HEK293 (cell line): ENCODE results near the gene PTPRN2.

ENCODE experiments used
- CTCF ChIA-PET: fragments of 350-600 bp; formaldehyde crosslinking; extraction: SDS; loops from one replicate; lab custom pipeline; 2021; ENCODE audit warnings: antibody characterized with exemption; lab: Yijun Ruan, JAX
- POLR2A ChIA-PET: fragments of 300-600 bp; formaldehyde crosslinking; extraction: SDS; loops from one replicate; lab custom pipeline; 2020; ENCODE audit warnings: antibody characterized with exemption, inconsistent platforms; lab: Yijun Ruan, JAX
- H3K27ac ChIP-seq: fragments of 200-500 bp; sonication (Bioruptor generic); 2 replicates; pipeline ENCODE4 v1.5.1; 2014; ENCODE audit warnings: low read depth, low read length, control low read depth, inconsistent platforms; ENCODE audit errors: extremely low read depth
- H3K36me3 ChIP-seq, 2 experiments: fragments of 200-500 bp in 1 of 2; sonication (Bioruptor generic) in 1 of 2; 1 replicate in 1 of 2; 2 replicates in 1 of 2; pipeline ENCODE4 v1.5.1; 2014 to 2017; ENCODE audit warnings: inconsistent platforms in 2 of 2, low read length in 2 of 2; ENCODE audit not compliant: control insufficient read depth in 2 of 2, insufficient read depth in 1 of 2
- H3K4me1 ChIP-seq: fragments of 200-500 bp; sonication (Bioruptor generic); 2 replicates; pipeline ENCODE4 v1.5.1; 2014; ENCODE audit warnings: mild to moderate bottlenecking, low read length, inconsistent platforms; ENCODE audit not compliant: control insufficient read depth, insufficient read depth
- H3K4me3 ChIP-seq: 2 replicates; pipeline ENCODE4 v1.5.1; 2011; ENCODE audit warnings: low read depth, mild to moderate bottlenecking, control low read depth, low read length, moderate library complexity
- H3K9me3 ChIP-seq: fragments of 200-500 bp; sonication (Bioruptor generic); 2 replicates; pipeline ENCODE4 v1.5.1; 2014; ENCODE audit warnings: low read depth, low read length, inconsistent platforms; ENCODE audit not compliant: control insufficient read depth, insufficient read depth
- ATF2 ChIP-seq: fragments of 450-650 bp; formaldehyde crosslinking; IDR thresholded peaks from 2 replicates; pipeline ENCODE4 v1.5.1; 2016; ENCODE audit warnings: missing biosample characterization, missing genetic modification characterization, low read depth
- HOXA7 ChIP-seq: sonication (generic); formaldehyde crosslinking; IDR thresholded peaks from 2 replicates; pipeline ENCODE4 v1.8.1; 2022; ENCODE audit warnings: missing genetic modification reagents, borderline replicate concordance
- KLF16 ChIP-seq: fragments of 450-650 bp; formaldehyde crosslinking; IDR thresholded peaks from 2 replicates; pipeline ENCODE4 v1.5.1; 2017; ENCODE audit warnings: missing biosample characterization, missing genetic modification characterization
- KLF8 ChIP-seq: fragments of 450-650 bp; formaldehyde crosslinking; IDR thresholded peaks from 2 replicates; pipeline ENCODE4 v1.5.1; 2016; ENCODE audit warnings: missing biosample characterization, missing genetic modification characterization
- SCRT1 ChIP-seq: fragments of 450-650 bp; formaldehyde crosslinking; IDR thresholded peaks from 2 replicates; pipeline ENCODE4 v1.5.1; 2016; ENCODE audit warnings: missing biosample characterization, missing genetic modification characterization, borderline replicate concordance
- ZBTB6 ChIP-seq: fragments of 450-650 bp; formaldehyde crosslinking; IDR thresholded peaks from 2 replicates; pipeline ENCODE4 v1.5.1; 2017; ENCODE audit warnings: missing biosample characterization, missing genetic modification characterization
- ZNF112 ChIP-seq: fragments of 450-650 bp; formaldehyde crosslinking; IDR thresholded peaks from 2 replicates; pipeline ENCODE4 v1.5.0; 2017; ENCODE audit warnings: missing biosample characterization, missing genetic modification characterization
- ZNF302 ChIP-seq: fragments of 450-650 bp; formaldehyde crosslinking; IDR thresholded peaks from 2 replicates; pipeline ENCODE4 v1.5.1; 2016; ENCODE audit warnings: missing biosample characterization, missing genetic modification characterization, low read depth
- ZNF366 ChIP-seq: fragments of 450-650 bp; formaldehyde crosslinking; conservative IDR thresholded peaks from 2 replicates; pipeline ENCODE4 v1.5.1; 2016; ENCODE audit warnings: missing biosample characterization, missing genetic modification characterization
- ZNF449 ChIP-seq: fragments of 450-650 bp; formaldehyde crosslinking; IDR thresholded peaks from 2 replicates; pipeline ENCODE4 v1.5.1; 2017; ENCODE audit warnings: missing biosample characterization, mild to moderate bottlenecking, missing genetic modification characterization, moderate library complexity
- ZNF585B ChIP-seq: fragments of 450-650 bp; formaldehyde crosslinking; IDR thresholded peaks from 2 replicates; pipeline ENCODE4 v1.5.1; 2016; ENCODE audit warnings: missing biosample characterization, missing genetic modification characterization
- ZNF624 ChIP-seq: fragments of 450-650 bp; formaldehyde crosslinking; IDR thresholded peaks from 2 replicates; pipeline ENCODE4 v1.5.1; 2017; ENCODE audit warnings: missing biosample characterization, missing genetic modification characterization
- ZNF626 ChIP-seq: fragments of 450-650 bp; sonication (Bioruptor Pico); formaldehyde crosslinking; IDR thresholded peaks from 2 replicates; pipeline ENCODE4 v1.5.1; 2018; ENCODE audit warnings: missing biosample characterization, missing genetic modification characterization, inconsistent platforms
- ZNF704 ChIP-seq: fragments of 450-650 bp; formaldehyde crosslinking; IDR thresholded peaks from 2 replicates; pipeline ENCODE4 v1.5.1; 2016; ENCODE audit warnings: missing biosample characterization, missing genetic modification characterization
- ZNF785 ChIP-seq: fragments of 450-650 bp; formaldehyde crosslinking; IDR thresholded peaks from 2 replicates; pipeline ENCODE4 v1.5.1; 2016; ENCODE audit warnings: missing biosample characterization, missing genetic modification characterization

The PTPRN2 gene

GRCh38 chr7:158271646-158272045 is 316.0 kb downstream of the PTPRN2 start (continued):
- TF ChIP-seq ZNF704, result no peak

GRCh38 chr7:158270856-158271413 is 316.7 kb downstream of the PTPRN2 start:
- H3K36me3 ChIP-seq, result no peaks in the 10 kb centered on the region
- H3K9me3 ChIP-seq, result no peaks in the 10 kb centered on the region
- H3K4me3 ChIP-seq, result no peak overlapping the region
- ChIA-PET POLR2A (no interaction called here), CTCF (no interaction called here)
- TF ChIP-seq HOXA7 (CRISPR knock-in tag), result no peak
- no peak overlapping the region for H3K27ac ChIP-seq
- H3K4me1 ChIP-seq, result no peaks in the 10 kb centered on the region

- H3K27ac ChIP-seq, result no peak overlapping the region
- CTCF ChIA-PET, result interaction anchor here (0.6 kb wide), 1 partner anchor 20 kb away, joined by 3 read pairs; no protein-coding TSS in a partner anchor
- H3K9me3 ChIP-seq, result no peaks in the 10 kb centered on the region
- no peak overlapping the region for H3K4me3 ChIP-seq
- no peak for TF ChIP-seq ZNF785 (tag by site-specific recombination)
- no peak for TF ChIP-seq ZNF585B (tag by site-specific recombination)
- no peak for TF ChIP-seq ZNF449 (tag by site-specific recombination)
- no peak for TF ChIP-seq KLF8 (tag by site-specific recombination)
- TF ChIP-seq SCRT1 (tag by site-specific recombination), result no peak
- no peak for TF ChIP-seq ZNF366 (tag by site-specific recombination)
- no peak for TF ChIP-seq ATF2 (tag by site-specific recombination)
- no peak for TF ChIP-seq ZNF302
- no peak for TF ChIP-seq ZNF626
- no peak for TF ChIP-seq ZNF112 (tag by site-specific recombination)
- no peak for TF ChIP-seq ZNF624 (tag by site-specific recombination)
- no peak for TF ChIP-seq ZBTB6 (tag by site-specific recombination)
- TF ChIP-seq KLF16 (tag by site-specific recombination), result no peak
- no peaks in the 10 kb centered on the region for H3K36me3 ChIP-seq
- H3K4me1 ChIP-seq, result no peaks in the 10 kb centered on the region
- POLR2A ChIA-PET, result no interaction called here
Measured at GRCh38 chr7:158270106-158270775, 317.4 kb downstream of the PTPRN2 start.
